Measurements from ENCODE around the gene HOPX.

DNA sequence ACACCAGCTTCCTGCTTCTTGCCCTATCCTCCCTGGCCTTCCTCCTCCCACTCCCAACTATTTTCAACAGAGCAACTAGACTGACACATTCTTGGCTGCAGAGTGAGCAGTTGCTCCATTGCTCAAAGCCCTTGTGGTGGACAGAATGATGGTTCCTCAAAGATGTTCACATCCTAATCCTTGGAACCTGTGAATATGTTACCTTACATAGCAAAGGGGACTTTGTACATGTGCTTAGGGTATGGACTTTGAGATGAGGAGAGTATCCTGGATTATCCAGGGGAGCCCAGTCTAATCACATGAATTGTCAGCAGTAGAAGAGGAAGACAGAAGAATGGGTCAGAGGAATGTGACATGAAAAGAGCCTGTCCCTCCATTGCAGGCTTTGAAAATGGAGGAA, 24.9 kb upstream of the HOPX start:
- no peak for TF ChIP-seq CTCF (tag by site-specific recombination; IDR thresholded peaks at IDR 0.05)
- TF ChIP-seq ZNF112 (tag by site-specific recombination; IDR thresholded peaks at IDR 0.05): no peak
- TF ChIP-seq REST (tag by site-specific recombination; IDR thresholded peaks at IDR 0.05): no peak
- TF ChIP-seq KLF1 (tag by site-specific recombination; IDR thresholded peaks at IDR 0.05): no peak
- no peak for TF ChIP-seq ZNF529 (tag by site-specific recombination; IDR thresholded peaks at IDR 0.05; ENCODE audit: insufficient replicate concordance)
- TF ChIP-seq REPIN1 (tag by site-specific recombination; IDR thresholded peaks at IDR 0.05; ENCODE audit: low read depth): no peak
- TF ChIP-seq ZNF768 (tag by site-specific recombination; IDR thresholded peaks at IDR 0.05): no peak
- TF ChIP-seq ZBTB21 (tag by site-specific recombination; IDR thresholded peaks at IDR 0.05): no peak
